ENCODE data around the gene KCNMB2.

Gene KCNMB2

DNA sequence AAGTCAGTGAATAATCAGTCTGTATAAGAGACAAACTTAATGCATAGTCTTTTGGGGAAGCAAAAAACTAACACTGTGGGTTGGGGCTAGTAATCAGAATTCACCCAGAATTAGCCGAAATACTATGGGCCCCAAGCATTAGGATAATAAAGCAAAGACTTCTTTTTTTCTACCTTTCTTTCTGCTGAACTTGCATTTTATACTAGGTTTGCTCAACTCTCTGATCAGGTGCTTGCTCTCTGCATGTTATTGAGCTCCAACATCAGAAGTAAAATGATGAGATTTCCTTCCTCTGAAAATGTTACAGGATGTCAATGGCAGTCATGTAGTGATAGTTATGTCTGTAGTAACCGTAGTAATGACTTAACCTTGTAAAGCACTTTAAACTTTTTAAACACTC, 216.6 kb downstream of the KCNMB2 start:
- DNase-seq (ENCODE audit: low read depth in 2 of 2): no peak

DNA sequence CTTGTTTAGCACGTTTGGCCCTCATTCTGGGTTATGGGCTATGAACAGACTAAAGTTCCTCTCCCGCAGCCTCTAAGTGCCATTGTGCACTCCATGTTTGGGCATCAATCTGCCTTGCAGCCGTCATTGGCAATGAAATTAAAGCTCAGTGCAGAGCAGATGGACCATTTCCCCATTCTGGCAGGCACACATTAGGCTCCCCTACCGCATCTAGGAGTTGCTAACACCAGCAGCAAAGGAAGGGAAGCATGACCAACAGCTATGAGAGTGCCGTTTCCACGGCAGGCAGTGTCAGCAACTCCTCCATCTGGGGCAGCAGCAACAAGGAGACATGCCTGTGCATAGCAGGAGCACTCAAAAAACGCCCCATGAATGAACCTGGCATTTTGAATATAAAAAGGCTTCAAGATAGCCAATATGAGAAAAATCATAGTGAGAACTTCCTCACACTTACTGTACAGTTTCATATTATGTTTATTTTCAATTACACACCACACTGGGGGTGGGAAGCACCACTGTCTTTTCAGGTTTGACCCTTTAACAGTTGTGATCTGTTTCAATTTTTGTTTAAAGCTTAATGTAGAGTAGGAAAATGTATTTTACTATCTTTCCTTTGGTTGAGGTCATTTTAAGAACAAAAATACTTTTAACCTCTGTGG, 218.7 kb downstream of the KCNMB2 start:
- no peak for DNase-seq (ENCODE audit: low read depth in 2 of 2)

DNA sequence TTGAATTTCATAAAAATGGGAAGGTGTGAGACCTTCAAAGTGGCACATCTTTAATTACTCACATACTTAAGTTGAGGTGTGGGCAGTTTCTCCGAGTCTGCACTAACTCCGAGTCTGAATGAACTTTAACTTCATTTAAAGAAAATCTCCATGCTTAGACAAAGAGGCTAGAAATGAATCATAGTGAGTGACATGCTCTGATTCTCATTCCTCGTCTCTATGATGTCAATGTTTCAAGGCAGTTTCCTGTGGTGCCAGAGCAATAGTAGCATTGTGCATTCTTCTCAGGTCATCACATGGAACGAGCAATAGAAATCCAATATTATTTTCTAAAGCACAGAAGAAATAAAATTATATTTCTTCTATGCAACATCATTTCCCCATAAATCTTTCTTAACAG, 224.8 kb downstream of the KCNMB2 start:
- no peak for DNase-seq (ENCODE audit: low read depth in 2 of 2)

DNA sequence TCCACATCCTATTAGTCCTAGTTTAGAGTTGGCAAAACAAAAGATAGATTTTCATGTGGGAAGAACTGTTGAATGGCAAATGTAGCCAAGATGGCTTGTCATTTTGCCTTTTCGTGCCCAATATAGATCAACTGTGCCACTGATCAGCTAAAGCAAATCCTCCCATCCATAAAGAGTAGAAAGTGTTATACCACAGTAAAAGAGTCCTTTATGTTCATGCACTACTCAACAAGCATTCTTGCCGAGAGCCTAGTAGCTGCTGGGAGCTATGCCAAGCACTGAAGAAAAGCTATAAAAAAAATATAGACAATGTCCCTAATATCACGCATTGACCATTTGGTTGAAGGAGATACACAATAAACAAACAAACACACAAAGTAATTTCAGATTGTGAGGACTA, 225.2 kb downstream of the KCNMB2 start:
- no peak for DNase-seq (ENCODE audit: low read depth in 2 of 2)

DNA sequence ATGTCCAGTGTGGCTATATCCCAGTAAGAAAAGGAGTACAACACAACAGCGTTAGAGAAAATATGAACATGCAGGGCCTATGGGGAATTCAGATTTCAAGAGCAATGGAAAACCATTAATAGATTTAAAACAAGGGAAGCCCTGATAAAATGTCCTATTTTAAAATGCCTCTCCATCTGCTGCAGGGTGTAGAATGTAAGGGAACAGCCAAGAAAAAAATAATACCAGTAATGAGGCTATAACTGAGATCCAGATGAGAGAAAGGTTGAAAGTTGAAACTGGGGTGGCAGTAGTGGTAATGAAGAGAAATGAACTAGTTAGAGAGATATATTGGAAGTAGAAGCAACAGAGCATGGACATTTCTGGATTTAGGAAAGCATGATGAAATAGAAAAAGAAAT, 226.1 kb downstream of the KCNMB2 start:
- DNase-seq (ENCODE audit: low read depth in 2 of 2): no peak

DNA sequence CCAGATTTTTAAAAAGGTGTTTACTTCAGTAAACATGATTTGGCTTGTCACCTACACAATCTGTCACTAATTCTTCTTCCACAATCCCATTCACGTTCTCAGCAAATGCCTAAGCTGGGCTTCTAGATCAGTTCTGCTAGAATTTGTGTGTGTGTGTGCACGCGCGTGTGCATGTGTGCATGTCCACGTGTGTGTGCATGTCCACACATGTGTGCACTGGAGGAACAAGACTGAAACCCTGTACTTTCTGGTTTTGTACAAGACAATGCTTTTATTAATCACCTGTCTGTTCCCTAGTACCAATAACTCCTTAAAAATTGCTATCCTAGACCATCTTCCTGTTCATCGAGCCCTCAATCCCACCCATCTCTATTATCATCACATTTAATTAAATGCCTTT, 229.2 kb downstream of the KCNMB2 start:
- no peak for DNase-seq (ENCODE audit: low read depth in 2 of 2)

DNA sequence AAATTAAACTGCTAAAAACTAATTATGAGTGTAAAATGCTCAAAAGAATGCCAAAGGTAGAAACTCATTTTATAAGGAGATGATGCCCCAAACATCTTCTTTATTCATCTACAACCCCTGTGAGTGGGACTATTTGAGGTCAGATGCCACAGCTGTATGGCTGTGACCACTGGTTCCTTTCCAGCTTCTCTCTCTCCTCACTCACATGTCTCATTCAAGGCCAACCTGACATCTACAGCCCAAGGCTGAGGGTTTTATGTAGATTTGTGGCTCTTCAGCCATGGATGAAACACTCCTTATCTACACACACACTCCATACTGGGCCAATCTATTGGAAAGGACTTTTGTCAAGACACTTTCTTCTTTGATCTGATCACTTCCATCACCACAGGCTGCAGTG, 231.3 kb downstream of the KCNMB2 start:
- DNase-seq (ENCODE audit: low read depth in 2 of 2): no peak

DNA sequence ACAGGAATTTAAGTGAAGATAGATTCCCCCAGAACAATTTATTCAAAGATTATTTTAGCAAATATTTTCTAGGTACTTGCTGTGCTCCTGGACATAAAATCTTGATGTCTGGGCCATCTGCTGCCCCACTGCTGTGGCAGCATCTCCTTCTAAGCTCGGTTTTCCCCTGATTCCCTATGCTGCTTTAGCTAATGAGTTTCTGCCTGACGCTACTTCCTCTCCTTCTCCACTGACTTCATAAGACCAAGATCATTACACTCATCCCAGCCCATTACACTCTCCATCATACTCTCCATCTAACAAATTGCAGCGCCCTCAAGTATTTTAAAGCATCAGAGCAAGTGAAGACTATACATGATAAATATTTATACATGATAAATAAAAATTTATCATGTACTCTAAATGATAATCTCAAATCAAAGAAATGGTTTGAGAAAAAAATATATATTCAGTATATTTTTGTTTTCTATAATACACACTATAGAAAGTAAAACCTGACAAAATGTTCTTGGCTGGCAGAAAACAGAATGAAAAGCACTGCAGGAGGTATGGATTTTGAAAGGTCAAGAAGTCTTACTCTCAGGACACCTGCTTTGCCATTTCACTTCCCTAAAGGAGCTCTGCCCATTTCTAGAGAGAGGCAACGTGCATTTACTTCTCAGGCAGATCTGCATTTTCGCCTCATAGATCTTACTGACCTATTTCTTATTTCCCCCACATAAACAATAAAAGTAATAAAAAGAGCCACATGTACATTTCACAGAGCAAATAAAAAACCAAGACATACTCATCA, 232.0 kb downstream of the KCNMB2 start:
- DNase-seq (ENCODE audit: low read depth in 2 of 2): no peak

DNA sequence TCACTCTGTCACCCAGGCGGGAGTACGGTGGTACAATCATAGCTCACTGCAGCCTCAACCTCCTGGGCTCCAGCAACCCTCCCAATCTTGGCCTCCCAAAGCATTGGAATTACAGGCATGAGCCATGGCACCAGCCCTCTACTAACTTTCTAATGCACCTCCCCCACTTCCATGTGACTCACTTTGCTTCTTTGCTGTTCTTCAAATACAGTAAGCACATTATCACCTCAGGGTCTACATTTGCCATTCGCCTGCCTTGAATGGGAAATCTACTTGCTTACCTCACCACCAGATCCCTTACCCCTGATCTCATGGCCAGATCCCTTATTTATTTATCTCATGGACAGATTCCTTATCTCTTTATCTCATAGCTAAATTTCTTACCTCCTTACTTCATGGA, 235.3 kb downstream of the KCNMB2 start:
- no peak for DNase-seq (ENCODE audit: low read depth in 2 of 2)

DNA sequence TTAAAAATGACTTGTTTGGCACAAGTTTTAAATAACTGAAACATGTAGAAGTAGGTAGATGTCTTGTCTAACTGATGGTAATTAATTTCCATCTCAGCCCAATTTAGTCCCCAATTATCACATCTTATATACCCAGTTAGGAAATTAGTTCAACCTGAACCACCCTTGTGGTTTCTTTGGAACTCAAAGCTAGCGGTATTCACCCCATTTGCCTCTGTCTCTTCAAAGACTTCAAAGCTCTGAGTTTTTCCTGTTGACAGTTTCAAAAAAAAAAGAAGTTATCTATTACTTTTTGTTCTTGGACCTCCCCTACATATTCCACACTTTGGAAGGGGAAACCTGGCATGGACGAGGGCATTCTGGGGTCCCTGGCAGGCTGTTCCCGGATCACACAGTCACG, 236.5 kb downstream of the KCNMB2 start:
- no peak for DNase-seq (ENCODE audit: low read depth in 2 of 2)

DNA sequence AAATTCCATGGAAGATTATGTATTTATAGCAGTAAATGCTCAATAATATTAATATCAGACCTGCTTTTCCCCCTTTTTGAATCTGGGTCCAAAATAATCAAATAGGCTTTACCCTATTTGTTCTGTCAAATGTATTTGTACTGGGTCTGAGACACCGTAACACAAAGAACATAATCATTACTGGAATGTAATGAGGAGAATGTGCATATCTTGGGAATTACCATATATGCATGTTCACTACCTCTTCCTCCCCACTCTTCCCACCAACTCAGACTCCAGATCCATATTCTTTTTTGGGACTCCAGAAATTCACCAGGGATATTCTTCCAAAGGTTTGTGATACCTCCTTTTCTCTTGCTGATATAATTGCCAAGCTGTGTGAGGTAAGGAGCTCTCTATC, 237.1 kb downstream of the KCNMB2 start:
- no peak for DNase-seq (ENCODE audit: low read depth in 2 of 2)

DNA sequence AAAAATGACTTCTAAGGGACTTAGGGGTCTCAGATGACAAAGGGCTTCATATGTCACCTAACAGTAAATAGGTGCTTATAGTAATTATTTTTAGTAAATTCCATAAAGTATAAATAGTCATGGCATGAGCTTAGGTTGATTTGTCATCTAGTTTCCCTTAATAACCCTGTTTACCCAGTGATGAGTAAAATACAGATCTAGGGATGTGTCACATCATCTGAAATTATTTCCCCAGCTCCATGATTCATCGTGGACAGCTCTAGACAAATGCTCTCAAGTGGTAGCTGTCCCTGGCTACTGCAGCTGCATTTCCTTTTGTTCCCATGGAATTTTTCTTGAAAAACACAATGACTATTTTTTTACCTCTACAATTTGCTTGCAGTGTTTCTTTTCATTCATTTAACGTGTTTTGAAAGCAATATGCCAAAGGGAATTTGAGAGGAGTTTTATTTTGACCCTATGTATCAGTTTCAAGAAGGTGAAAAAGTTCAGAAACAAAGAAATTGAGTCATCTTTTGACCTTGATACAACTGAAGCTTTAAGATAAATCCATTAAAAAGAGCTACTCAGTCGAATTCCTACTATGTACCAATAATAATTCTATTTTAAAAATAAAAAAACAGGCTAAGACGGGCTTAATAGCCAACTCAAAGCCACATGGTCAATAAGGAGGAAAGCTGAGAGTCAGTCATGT, 241.6 kb downstream of the KCNMB2 start:
- DNase-seq (ENCODE audit: low read depth in 2 of 2): no peak

DNA sequence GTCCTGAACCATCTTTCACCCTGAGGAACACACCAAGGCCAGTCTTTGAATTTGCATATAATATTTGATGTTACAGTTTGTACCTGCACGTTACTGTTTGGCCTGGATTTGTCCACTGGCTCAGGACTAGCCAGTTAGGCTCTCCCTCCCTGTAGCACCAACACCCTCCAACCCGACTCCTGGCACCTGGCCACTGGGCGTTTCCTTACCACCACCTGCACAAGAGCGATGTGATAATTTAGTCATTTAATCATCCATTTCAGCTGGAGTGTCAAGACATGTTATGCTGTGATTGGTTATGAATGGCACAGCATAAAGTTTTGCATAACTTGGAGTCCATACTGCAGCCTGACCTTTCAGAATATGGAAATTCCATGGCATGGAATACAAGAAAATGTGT, 242.4 kb downstream of the KCNMB2 start:
- no peak for DNase-seq (ENCODE audit: low read depth in 2 of 2)

DNA sequence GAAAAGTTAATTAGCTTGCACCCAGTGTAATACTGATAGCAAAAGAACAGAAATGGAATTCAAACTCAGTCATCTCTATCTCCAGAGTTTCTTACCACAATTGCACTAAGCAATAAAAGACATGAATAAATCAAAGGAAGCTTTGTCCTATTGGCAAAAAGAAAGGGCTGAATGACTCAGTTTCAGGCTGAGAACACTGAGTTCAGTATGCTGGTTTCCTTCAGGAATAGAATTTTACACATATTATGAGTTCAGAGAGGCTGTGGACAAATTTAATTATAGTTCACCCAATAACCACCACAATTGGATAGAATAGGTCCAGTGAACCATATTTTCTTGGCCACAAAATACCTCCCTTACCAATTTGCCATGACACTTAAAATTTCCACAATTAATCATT, 249.7 kb downstream of the KCNMB2 start:
- no peak for DNase-seq (ENCODE audit: low read depth in 2 of 2)

DNA sequence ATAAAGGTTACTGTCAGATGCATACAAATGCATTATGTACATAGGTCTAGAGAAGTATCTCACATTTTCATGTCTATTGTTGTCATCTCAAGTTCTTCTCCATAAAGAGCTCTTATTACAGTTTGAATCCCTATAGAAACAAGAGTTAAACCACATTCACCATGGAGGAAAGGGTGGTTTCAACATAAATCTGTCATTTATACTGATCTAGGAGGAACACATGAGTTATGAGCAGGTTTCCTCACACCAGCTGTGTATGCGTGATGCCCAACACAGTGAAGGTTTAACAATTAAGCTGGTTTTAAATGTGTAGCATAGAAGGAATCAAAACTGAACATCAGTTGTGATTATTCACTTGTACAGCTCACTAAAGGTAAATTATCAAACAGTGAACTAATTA, 251.7 kb downstream of the KCNMB2 start:
- no peak for DNase-seq (ENCODE audit: low read depth in 2 of 2)

DNA sequence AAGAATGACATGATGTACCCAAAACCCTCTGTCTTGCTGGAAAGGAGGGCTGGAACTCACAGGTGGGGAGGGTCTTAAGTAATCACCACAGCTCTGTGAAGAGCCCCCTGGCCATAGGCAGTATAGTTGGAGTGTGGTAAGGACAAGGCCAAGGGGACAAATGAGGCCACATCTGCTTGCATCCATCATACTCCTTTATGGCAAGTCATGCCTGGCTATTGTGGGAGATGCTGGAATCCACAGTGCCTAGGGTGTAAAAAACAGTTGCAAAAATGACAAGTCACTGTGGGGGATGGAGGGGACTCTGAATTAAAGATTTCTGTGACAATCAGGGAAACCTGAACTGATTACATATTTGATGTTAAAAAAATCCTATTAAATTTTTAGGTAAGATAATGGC, 258.5 kb downstream of the KCNMB2 start:
- DNase-seq (ENCODE audit: low read depth in 2 of 2): no peak

DNA sequence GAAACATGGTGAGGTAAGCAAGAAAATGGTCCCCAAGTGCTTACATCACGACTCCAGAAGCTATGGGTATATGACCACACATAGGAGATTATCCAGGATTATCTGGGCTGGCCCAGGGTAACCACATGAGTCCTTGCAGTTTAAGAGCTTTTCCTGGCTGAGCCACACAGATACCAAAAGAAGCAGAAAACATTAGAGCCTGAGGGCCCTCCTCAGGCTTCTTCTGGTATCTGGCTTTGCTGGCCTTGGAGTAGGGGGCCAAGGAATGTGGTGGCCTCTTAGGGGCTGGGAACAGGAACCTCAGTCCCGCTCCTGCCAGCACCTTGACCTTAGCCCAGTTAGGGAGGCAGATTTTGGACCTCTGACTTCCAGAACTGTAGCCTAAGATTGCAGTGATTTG, 259.1 kb downstream of the KCNMB2 start:
- no peak for DNase-seq (ENCODE audit: low read depth in 2 of 2)

DNA sequence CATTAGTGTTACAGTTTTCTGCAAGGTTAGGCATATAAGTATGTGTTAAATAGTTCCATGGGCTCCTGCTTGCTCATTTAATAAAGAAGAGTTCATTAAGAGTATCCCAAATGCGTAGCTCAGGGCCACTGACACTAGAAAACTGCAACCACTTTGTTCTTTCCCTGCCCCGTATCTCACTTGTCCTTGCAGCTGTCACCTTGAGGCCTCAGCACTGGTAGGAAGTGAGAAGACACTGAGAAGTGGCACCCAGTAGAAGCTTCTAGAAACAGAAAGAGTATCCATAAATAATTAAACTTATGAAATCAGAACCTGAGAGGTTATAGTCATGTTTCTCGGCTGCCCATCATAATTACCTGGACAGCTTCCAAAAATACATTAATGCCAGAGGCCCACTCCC, 266.0 kb downstream of the KCNMB2 start:
- no peak for DNase-seq (ENCODE audit: low read depth in 2 of 2)

DNA sequence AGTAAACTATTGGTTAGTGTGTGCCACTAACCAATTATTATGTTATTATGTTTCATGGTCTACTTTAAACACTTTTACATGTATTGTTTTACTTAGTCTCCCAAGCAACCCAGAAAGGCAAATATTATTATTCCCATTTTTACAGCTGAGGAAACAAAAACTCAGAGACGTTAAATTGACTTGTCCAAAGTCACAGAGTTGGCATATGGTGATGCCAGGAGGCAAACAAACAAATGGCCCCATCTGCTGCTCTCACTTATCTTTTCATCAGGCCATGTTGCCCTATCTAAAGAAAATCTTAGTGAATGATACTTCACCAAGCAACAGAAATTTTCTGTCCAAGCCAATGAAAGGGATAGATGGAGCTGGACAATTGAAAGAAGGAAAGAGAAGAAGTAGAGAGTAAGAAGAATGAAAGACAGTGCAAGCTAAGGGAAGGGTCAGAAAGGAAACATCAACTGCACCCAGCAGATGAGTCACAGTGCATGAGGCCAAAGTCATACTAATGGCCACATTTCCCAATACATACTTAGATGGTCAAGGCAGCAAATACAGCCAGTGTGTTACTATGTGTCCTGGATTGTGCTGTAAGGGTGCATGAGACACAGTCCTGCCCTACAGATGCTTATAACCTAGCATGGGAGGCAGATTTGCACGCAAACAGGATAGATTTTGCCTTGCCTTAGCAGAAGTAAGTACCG, 266.9 kb downstream of the KCNMB2 start:
- no peak for DNase-seq (ENCODE audit: low read depth in 2 of 2)

DNA sequence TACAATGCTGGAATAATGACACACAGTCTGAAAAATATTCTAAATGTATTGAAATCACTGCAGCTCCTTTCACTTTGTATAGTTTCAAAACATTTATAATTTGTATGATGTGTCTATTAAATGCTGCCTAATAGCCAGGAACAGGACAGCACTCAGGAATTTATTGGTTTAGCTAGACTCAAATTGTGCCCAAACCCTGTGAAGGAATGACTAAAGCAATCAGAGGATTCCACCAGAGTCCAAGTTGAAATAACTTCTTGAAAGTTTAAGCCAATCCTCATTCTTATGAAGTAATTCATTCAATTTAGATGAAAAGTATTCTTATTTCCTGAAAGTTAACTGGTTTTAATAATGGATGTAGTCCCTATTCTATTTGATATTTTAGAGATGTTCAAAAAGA, 268.4 kb downstream of the KCNMB2 start:
- no peak for DNase-seq (ENCODE audit: low read depth in 2 of 2)

DNA sequence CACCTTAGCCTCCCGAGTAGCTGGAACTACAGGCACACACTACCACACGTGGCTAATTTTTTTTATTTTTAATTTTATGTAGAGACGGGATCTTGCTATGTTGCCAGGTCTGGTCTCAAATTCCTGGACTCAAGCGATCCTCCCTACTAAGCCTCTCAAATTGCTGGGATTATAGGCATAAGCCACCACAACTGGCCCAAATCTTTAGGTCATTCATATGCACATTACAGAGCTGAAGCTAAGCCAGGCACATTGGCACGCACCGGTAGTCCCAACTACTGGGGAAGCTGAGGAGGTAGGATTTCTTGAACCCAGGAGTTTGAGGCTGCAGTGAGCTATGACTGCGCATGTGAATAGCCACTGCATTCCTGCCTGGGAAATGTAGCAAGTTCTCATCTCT, 269.5 kb downstream of the KCNMB2 start:
- DNase-seq (ENCODE audit: low read depth in 2 of 2): no peak

DNA sequence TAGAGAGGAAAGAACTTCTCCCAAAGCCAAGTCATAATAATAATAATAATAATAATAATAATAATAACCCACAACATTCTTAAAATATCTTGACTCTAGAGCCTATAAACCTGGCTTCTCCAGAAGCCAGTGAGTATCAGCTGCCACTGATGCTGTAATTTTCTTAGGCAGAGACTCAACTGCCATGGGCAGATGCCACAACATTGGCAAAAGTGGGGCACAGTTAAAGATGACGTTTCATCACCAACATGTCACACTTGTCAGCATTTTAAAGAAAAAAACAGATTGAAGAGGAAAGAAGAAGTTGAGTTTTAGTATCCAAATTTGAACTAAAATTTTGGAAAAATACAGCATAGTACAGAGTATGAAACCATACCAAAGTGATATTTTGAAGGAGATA, 270.4 kb downstream of the KCNMB2 start:
- no peak for DNase-seq (ENCODE audit: low read depth in 2 of 2)

DNA sequence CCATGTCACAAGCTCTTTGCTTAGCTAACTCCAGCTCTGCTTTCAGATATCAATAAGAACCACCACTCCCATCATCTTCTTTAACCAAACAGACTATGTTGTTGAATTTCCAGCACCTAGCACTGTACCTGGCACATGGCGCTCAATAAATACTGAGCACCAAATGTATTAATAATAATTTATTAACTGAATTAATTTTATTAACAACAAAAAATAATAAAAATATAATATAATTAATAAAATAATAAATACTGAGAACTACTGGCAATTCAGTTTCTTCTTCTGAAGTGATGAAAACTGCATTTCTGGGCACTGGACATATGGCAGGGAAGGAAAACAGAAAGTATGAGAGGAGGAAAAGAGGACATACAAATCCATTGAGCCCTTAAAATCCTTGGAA, 271.5 kb downstream of the KCNMB2 start:
- DNase-seq (ENCODE audit: low read depth in 2 of 2): no peak
